Measurements from ENCODE around the gene SIGLEC11.
A peak's percentile ranks its signal among the peaks of the same experiment; 100 is the strongest.
"Not testable (repeated sequence)": the region's sequence is repeated elsewhere in the genome, so short reads cannot be mapped to it uniquely, and the experiment has no call there.

SIGLEC11 gene

DNA sequence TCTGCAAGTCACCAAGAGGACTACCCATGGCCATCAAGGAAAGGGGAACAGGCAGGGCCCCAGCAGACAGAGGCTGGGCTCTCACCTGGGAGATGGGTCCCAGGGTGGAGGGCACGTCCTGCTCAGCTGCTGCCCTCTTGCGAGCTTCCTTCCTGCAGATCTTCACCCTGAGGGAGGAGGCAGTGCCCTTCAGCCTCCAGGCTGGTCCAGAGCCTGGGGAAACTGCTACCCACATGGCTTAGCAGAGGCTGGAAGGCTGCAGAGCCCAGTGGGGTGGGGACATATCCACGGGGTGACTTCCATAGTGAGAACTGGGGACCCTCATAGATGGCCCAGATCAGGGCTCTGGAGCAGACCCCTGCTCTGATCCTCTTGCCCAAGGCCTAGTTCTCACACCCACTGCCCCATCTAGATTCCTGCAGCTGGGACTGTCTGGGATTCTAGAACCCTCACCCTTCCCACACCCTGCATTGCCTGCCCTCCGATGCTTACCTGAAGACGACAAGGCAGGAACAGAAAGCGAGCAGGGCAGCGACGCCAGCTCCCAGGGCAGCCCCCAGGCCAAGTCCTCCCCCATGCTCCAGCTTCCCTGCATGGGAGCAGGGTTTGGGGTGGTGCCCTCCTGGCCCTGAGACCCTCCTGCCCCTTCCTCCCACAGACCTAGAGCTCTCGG is 9.0 kb downstream of the SIGLEC11 start:
- DNase-seq (ENCODE audit: low read depth) = no peak

DNA sequence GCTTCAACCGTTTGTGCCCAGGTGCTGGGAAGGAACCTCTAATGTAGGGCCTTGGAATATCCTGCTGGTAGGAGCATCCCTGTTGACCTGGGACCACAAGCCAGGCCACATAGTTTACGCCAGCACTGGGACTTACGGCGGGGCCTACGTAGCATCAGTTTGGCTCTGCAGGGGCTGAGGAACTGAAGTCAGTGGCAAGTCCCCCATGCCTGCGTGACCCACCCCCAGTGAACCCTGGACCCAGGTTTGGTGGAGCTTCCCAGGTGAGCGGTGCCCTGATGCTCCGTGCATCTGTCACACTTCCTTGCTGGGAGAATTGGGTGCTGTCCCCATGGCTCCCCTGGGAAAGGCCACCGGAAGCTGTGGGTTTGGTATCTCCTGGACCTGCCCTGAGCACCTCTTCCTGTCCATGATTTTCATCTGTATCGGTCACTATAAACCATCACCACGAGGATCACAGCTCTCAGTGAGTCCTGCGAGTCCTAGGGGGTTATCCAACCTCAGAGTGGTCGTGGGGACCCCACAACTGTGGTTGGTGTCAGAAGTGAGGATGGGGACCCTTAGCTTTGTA is 9.9 kb downstream of the SIGLEC11 start:
- no peak for DNase-seq (ENCODE audit: low read depth)

DNA sequence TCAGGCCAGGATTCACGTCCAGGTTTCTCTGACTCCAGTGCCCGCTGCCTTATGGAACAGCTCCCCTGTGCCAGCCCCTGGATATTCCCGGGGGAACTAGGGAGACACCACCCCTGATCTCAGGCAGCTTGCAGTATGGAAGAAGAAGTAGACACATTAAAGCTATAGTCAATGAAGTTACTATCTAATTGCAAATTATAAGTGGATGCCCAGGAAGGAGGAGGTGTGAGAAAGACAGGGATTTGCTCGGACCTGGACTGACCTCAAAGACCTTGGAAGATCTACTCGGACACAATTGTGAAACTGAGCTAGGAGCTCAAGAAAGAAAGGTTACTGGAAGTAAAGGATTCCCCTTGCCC is 10.4 kb downstream of the SIGLEC11 start:
- DNase-seq (ENCODE audit: low read depth) = no peak

DNA sequence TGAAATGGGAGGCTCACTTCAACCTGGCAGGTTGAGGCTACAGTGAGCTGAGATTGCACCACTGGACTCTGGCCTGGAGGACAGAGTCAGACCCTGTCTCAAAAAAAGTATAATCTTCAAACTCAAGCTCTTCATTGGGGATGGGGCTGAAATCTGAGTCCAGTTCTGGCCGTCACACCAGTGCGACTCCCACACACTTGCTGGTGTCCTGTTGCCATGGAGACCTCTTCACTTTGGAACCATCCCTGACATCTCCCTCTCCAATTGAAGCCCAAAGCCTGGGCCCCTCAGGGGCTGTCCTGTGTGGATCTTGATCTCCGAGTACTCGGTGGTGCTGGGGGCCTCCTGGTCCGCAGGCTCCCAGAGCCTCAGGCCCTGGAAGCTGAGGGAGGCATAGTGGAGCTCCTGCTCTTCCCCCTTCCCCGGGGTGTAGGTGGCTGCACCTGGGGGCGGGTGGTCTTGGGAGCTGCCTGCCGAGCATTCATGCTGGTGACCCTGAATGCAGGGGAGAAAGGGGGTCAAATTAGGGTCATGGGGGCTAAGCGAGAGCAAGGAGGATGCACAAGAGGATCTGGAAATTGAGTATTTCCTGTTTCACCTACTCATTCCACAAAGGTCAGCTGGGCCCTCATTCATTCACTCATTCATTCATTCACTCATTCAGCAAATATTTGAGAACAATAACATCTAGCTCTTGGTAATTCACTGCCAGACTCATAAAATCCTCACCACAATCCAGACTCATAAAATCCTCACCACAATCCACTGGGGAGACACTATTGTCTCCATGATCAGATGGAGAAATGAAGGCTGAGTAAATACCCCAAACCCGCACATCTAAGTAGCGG is 11.0 kb downstream of the SIGLEC11 start:
- DNase-seq (ENCODE audit: low read depth) = no peak

DNA sequence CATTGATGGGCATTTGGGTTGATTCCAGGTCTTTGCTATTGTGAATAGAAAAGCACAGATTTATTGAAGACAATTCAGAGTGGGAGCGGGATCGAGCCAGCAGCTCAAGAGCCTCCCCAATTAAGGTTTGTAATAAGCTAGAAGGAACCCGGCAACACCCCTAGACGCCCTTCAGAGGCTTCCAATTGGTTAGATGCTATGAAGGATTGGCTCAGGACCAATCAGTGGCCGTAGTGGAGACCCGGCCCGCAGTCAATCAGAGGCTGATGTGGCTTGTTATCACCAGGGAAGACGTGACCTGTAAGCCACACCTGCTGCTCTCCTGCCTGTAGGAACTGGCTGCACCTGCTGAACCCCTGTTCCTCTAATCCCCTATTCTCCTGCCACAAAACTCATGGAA is 14.6 kb downstream of the SIGLEC11 start:
- no peak for DNase-seq (ENCODE audit: low read depth)

DNA sequence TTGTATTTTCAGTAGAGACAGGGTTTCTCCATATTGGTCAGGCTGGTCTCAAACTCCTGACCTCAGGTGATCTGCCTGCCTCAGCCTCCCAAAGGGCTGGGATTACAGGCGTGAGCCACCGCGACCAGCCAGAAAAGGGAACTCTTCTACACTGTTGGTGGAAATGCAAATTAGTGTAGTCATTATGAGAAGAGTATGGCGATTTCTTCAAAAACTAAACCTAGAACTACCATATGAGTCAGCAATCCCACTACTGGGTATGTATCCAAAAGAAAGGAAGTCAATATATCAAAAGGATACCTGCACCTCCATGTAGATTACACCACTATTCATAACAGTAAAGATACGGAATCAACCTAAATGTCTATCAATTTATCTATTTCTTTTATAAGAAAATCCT is 16.4 kb downstream of the SIGLEC11 start:
- DNase-seq (ENCODE audit: low read depth) = not testable (repeated sequence)

DNA sequence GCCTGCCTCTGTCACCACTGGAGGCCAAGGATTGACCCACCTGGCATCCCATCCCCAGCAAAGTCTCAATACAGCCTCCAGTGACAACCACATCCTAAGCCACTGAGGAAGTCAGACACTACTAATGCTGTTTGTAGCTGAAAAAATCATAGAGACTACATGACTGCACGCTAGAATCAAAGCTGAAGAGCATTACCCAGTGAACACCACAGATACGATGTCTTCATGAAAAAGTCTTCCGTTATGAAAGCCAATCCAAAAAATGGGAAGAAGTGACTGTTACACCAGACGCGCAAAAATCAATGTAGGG is 20.5 kb downstream of the SIGLEC11 start:
- no peak for DNase-seq (ENCODE audit: low read depth)

DNA sequence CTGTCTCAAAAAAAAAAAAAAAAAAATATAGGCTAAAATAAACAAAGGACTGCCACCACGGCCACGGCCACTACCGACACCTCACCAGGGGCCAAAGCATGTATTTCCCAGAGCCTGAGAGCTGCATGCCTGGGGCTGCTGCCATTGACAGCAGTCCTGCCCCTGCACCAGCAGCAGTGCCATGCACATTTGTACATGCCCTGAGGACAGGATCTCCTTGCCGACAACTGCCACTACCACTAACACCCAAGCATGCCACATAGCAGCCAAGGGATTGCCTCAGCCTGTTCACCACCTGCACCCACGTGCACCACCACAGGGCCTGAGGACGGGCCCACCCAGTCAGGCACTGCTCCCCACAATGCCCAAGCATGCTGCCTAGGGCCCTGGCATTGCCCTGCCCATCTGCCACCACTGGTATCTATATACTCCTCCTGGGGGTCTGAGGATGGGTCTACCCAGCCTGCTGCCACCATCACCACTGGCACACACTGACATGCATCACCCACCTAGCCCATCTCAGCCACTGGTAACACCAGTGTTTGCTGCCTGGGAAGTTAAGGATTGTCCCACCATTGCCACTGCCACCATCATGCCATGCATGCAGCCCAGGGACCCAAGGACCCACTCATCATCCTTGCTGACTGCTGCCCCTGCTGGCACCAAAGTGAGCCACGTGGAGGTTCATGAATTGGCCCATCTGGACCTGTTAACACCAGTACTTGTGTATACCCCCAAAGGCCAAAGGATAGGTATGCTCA is 21.1 kb downstream of the SIGLEC11 start:
- DNase-seq (ENCODE audit: low read depth) = no peak

DNA sequence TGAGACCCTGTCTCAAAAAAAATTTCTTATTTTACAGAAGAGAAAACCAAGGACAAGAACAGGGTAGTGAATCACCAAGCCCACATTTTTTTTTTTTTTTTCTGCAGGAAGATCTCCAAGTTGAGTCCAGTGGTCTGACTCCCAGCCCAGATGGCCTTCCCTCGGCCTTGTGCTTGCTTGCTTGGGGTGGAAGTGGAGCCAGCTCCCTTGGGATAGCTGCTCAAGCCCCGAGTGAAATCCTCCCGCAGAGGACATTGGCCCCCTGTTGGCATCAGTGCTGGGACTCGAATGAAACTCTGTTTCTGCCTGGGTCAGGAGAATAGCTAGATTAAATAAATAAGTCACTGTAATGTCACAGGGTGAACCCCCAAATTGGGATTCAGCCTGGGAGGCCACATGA is 22.3 kb downstream of the SIGLEC11 start:
- no peak for DNase-seq (ENCODE audit: low read depth)

DNA sequence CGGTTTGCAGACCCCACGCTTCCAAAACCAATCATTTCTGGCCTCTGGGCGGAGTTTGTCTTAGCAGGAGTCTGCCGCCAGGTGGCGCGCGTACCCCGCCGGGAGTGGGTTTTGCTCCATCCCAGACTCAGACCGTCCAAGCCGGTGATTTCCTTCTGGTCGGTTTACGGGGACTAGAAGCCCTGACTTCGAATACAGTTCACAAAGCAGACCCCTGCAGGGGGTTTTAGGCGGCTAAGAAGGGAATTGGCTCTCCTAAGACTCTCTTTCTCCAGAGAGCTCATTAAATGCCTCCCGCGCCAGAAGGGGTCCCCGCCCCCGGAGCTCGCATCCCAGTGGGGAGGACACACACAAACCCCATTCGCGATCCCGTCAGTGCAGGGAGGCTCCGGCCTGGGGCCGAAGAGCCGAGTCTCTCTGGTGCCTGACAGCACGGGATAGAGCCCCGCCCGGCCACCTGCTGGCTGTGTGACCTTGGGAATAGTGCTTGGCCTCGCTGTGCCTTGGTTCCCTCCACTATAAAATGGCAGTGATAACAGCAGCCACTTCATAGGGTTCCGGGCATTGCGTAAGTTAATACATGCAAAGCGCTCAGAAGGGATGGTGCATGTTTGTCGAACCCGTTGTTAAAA is 23.1 kb downstream of the SIGLEC11 start:
- DNase-seq (ENCODE audit: low read depth) = peak; percentile 78

DNA sequence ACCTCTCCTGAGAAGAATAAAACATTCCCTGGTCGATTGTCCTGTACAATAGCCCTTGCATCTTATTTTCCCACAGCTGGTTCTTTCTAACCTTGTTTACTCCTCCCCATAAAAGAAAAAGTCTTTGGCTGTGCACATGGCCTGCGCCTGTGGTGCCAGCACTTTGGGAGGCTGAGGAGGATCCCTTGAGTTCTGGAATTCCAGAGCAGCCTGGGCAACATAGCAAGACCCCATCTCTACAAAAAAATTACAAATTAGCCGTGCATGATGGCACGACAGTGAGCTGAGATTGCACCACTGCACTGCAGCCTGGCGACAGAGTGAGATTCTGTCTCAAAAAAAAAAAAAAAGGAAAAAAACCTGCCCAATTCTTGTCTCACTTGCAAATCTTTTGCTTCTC is 24.4 kb downstream of the SIGLEC11 start:
- DNase-seq (ENCODE audit: low read depth) = no peak

DNA sequence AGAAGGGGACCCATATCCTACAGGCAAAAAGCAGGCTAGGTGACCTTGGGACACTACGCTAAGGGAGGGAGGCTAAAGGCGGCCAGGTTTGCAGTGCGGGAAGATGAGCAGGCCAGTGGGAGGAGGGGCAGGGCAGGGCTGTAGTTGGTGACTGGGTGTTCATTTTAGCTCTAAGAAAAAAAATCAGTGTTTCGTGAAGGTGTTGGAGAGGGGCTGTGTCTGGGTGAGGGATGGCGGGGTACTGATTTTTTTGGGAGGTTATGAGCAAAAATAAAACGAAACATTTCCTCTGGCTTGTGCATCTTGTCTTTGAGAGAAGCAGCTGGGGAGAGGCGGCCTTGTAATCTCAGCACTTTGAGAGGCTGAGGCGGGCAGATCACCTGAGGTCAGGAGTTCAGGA is 27.3 kb downstream of the SIGLEC11 start:
- DNase-seq (ENCODE audit: low read depth) = no peak

DNA sequence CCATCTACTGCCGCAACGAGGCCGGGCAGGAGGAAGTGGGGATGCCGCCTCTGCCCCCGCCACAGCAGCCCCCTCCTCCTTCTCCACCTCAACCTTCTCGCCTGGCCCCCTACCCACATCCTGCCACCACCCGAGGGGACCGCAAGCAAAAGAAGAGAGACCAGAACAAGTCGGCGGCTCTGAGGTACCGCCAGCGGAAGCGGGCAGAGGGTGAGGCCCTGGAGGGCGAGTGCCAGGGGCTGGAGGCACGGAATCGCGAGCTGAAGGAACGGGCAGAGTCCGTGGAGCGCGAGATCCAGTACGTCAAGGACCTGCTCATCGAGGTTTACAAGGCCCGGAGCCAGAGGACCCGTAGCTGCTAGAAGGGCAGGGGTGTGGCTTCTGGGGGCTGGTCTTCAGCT is 28.2 kb downstream of the SIGLEC11 start:
- no peak for DNase-seq (ENCODE audit: low read depth)

DNA sequence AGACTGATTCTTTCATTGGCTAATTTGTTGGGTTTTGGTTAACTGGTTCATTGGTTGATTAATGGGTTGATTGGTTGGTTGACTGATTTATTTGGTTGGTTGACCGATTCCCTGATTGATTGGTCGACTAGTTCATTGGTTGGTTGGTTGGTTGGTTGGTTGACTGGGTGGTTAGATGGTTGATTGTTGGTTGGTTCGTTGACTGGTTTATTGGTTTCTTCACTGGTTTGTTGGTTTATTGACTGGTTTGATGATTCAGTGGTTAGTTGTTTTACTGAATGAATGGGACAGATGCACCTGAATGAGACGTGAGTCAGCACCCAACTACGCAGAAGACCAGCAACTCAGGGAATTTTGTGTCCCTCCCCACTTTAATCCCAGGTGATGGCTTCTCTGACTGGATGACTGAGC is 28.9 kb downstream of the SIGLEC11 start:
- no peak for DNase-seq (ENCODE audit: low read depth)

DNA sequence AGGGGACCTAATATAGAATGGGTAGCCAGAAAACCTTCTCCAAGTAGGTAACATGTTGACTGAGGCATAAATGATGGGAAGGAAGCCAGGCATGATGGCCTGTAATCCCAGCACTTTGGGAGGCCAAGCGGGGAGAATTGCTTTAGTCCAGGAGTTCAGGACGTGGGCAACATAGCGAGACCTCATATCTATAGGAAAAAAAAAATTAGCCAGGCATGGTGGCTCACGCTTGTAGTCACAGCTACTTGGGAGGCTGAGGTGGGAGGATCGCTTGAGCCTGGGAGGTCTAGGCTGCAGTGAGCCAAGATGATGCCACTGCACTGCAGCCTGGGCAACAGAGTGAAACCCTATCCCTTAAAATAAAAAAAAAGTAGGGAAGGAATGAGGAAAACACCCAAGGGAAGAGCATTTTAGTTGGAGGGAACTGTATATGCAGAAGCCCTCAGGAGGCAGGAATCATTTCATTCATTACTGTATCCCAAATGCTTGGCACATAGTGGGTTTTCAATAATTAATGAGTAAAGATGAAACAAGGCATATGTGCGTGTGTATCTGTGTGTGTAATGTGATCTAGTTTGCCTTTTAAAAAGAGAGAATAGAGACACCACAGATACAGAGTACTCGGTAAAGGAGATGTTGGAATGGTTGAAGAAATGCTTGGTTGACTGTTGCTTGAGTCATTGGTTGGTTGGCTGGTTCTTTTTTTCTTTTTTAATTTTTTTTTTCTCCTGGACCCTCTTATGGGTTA is 29.5 kb downstream of the SIGLEC11 start:
- no peak for DNase-seq (ENCODE audit: low read depth)

DNA sequence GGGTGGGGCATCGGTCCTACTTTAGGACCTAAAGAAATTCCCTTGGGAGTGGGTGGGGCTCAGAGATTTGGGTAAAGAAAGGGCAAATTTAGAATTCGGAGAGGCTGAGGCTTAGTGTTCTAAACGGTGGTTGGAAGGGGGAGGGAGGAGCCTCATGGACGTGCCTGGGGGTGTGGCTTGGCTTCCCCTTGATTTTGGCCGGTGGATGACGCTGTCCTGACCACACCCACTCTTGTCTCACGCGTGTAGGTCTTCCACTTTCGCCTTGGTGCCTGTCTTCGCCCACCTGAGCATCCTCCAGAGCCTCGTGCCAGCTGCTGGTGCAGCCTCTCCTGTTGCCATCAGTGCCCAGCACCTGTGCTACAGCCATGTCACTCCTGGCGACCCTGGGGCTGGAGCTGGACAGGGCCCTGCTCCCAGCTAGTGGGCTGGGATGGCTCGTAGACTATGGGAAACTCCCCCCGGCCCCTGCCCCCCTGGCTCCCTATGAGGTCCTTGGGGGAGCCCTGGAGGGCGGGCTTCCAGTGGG is 30.4 kb downstream of the SIGLEC11 start:
- no peak for DNase-seq (ENCODE audit: low read depth)

DNA sequence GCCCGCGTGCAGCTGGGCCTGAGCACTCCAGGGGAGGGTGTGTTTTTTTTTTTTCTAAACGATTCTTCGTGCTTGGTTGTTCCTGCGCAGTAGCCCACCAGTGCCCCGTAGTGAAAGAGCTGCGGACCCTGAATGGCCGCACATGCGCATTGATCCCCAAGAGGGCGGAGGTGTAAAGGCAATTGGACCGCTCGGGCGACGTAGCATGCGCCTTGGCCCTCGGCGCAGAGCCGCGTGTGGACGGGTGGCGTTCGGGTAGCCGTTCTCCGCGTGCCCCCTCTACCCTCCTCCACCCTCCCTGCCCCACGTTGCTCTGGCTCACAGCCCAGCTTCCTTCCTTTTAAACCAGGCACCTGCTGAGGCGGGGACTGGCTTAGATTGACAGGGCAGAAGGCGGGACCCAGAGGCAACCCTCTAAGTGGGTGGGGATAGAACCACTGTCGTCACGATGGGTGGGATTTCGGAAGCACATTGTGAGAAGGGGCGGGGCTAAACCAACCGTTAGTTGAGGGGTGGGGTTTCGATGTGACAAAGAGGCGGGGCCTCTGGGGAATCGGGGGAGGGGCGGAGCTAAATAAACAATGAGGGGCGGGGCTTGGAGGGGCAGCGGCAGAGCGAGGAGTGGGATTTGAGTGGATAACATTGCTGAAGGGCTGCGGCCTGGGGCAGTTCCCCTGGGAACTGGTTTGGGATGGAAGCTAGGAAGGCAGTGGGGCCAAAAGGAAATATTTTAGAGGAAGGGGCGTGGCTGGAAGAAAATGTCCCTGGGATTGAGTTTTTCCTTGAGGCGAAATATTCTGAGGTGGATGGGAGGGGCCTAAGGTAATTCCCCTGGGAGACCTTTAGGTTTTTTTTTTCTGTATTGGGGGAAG is 31.1 kb downstream of the SIGLEC11 start:
- peak; percentile 69 for DNase-seq (ENCODE audit: low read depth)

DNA sequence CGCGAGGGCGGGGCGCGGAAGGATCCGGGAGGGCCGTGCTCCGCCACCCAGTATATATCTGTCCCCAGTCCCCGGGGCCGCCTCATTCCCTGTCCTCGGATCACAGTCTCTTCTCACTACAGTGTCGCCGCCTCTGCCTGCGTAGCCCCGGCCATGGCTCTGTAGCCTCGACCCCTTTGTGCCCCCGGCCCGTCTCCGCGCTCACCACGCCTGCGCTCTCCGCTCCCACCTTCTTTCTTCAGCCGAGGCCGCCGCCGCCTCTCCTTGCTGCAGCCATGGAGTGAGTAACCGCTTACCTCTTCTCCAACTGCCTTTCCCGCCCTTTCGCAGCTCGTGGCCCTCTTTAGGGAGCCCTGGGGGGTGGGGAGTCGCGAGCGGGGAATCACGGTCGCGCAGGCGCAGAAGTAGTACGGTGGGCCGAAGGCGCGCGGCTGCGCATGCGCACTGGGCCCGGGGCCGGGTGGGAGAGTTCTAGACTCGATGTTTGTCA is 31.8 kb downstream of the SIGLEC11 start, which contains the start of the genes ATF5 and NUP62:
Gene ATF5 (plus strand): TSS at position 85 of the 490 bp plus-strand sequence. CDS start 1,646 bp downstream, outside the sequence.
Gene NUP62 (minus strand): TSS at position 384 of the 490 bp plus-strand sequence. CDS start 19,697 bp downstream, outside the sequence.
- peak; percentile 96 for DNase-seq (ENCODE audit: low read depth)

DNA sequence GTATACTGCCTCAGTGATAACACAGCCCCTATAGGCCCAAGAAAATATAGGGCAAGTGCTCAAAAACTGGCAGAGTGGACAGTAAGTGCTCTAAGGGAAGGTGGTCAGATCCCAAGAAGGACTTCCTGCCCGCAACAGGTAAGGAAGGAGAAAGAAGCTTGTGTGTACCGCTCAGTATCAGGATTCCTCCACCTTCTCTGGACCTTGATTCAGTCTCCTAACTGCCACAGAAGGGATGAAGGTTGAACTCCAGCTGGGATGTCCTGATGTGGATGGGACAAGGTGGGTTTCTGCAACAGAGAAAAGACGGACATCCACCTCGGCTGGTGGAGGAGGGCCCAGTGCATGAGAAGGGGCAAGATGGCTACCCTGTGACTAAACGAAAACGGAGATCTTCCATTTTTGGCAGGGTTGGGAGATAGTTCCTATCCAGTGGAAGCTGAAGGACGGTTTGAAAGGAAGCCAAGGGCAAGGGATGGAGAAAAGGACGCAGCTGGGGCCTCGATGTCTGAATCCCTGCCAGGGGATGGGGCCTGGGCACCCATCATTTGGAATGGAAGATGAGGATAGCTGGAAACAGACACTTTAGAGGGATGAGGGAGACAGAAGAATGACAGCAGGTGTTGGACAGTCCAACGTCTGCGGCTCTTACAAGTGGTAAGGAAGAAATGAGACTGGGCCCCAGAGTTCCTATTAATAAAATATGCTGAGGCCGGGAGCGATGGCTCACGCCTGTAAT is 33.3 kb downstream of the SIGLEC11 start:
- no peak for DNase-seq (ENCODE audit: low read depth)

All from stimulated activated CD8-positive, alpha-beta memory T cell treated with anti-CD3 and anti-CD28 coated beads, Interleukin-15, amount 100 ng/mL, for 24 hours (primary cell).